TTC549 (cell line): ENCODE measurements around the gene SLC24A4.
"Not testable (repeated sequence)": the region's sequence is repeated elsewhere in the genome, so short reads cannot be mapped to it uniquely, and the experiment has no call there.

Source experiments
- FAIRE-seq: peaks from 2 replicates; lab custom pipeline; 2012; peaks lifted over from hg19 to GRCh38; lab: Jason Lieb, UNC

SLC24A4 gene

GRCh38 chr14:92372230-92372629 lies 49.3 kb downstream of the SLC24A4 start:
- FAIRE-seq: no peak

- FAIRE-seq: no peak
Observed at GRCh38 chr14:92373336-92373735, 50.4 kb downstream of the SLC24A4 start.

- FAIRE-seq: no peak
Observed at GRCh38 chr14:92380131-92380530, 57.2 kb downstream of the SLC24A4 start.

- no peak for FAIRE-seq
Observed at GRCh38 chr14:92380582-92380981, 57.6 kb downstream of the SLC24A4 start.

- no peak for FAIRE-seq
Observed at GRCh38 chr14:92382677-92383076, 59.7 kb downstream of the SLC24A4 start.

- no peak for FAIRE-seq
Observed at GRCh38 chr14:92383805-92384204, 60.8 kb downstream of the SLC24A4 start.

GRCh38 chr14:92384461-92385133 lies 61.6 kb downstream of the SLC24A4 start:
- no peak for FAIRE-seq

GRCh38 chr14:92385561-92385960 lies 62.6 kb downstream of the SLC24A4 start:
- FAIRE-seq: no peak

GRCh38 chr14:92386165-92386564 lies 63.2 kb downstream of the SLC24A4 start:
- no peak for FAIRE-seq

- FAIRE-seq: no peak
Observed at GRCh38 chr14:92386637-92387036, 63.7 kb downstream of the SLC24A4 start.

- FAIRE-seq: no peak
Observed at GRCh38 chr14:92387578-92387977, 64.6 kb downstream of the SLC24A4 start.

- no peak for FAIRE-seq
Observed at GRCh38 chr14:92389598-92390158, 66.7 kb downstream of the SLC24A4 start.

GRCh38 chr14:92391726-92392125 lies 68.8 kb downstream of the SLC24A4 start:
- no peak for FAIRE-seq

- no peak for FAIRE-seq
Observed at GRCh38 chr14:92392711-92393110, 69.7 kb downstream of the SLC24A4 start.

GRCh38 chr14:92397150-92397952 lies 74.4 kb downstream of the SLC24A4 start:
- FAIRE-seq: no peak

GRCh38 chr14:92397953-92398564 lies 75.1 kb downstream of the SLC24A4 start:
- FAIRE-seq: no peak

- FAIRE-seq: no peak
Observed at GRCh38 chr14:92398888-92399636, 76.1 kb downstream of the SLC24A4 start.

GRCh38 chr14:92400579-92401444 lies 77.8 kb downstream of the SLC24A4 start:
- no peak for FAIRE-seq

- FAIRE-seq: no peak
Observed at GRCh38 chr14:92401561-92401960, 78.6 kb downstream of the SLC24A4 start.

GRCh38 chr14:92402500-92402899 lies 79.5 kb downstream of the SLC24A4 start:
- not testable (repeated sequence) for FAIRE-seq

- FAIRE-seq: no peak
Observed at GRCh38 chr14:92404018-92404417, 81.1 kb downstream of the SLC24A4 start.
